A549 (cell line): ENCODE results near the gene CEP44.

ENCODE experiments used
- CEBPB ChIP-seq, 2 experiments: fragments of >200 bp in 1 of 2; sonication (Bioruptor Twin) in 1 of 2; formaldehyde crosslinking in 1 of 2; IDR thresholded peaks; 2 replicates each; pipeline ENCODE4 v1.6.1; 2012 to 2016
- CTCF ChIP-seq: fragments of >200 bp; sonication (Bioruptor Twin); formaldehyde crosslinking; IDR thresholded peaks from 3 replicates; pipeline ENCODE4 v1.5.1; 2016
- MAFK ChIP-seq: fragments of 450-650 bp; IDR thresholded peaks from 2 replicates; pipeline ENCODE4 v1.6.1; 2014; ENCODE audit not compliant: partially characterized antibody
- REST ChIP-seq: fragments of 200-600 bp; sonication (generic); IDR thresholded peaks from 2 replicates; pipeline ENCODE4 v1.6.1; 2016; ENCODE audit warnings: antibody characterized with exemption, mild to moderate bottlenecking, moderate library complexity

- TF ChIP-seq CEBPB (IDR thresholded peaks at IDR 0.05) (no peak), CTCF (no peak), REST (no peak), MAFK (no peak)
Measured at GRCh38 chr4:174245714-174246113, 38.0 kb upstream of the CEP44 start.
